Uterus (tissue), 2 donors: Measurements from ENCODE around the gene GSDME.

Experiments used
- CTCF ChIP-seq, 4 experiments: fragments of 200-600 bp in 2 of 4; fragments of 450-650 bp in 2 of 4; sonication (generic) in 2 of 4; IDR thresholded peaks; one replicate each; pipeline ENCODE4 v1.5.1; 2016 to 2019; ENCODE audit warnings: antibody characterized with exemption in 4 of 4, mild to moderate bottlenecking in 2 of 4, moderate library complexity in 1 of 4
- POLR2A ChIP-seq, 2 donors: fragments of 450-650 bp; IDR thresholded peaks; one replicate each; pipeline ENCODE4 v1.6.1; 2016; ENCODE audit warnings: antibody characterized with exemption in 2 of 2, mild to moderate bottlenecking in 1 of 2, moderate library complexity in 1 of 2

- TF ChIP-seq CTCF (IDR thresholded peaks at IDR 0.05) (no peak), POLR2A (IDR thresholded peaks at IDR 0.05) (no peak)
These were observed 43.4 kb upstream of the GSDME start for GRCh38 chr7:24800667-24801066.
